Duodenal mucosa (tissue), 2 donors: ENCODE results near the gene SRPK2.

Source experiments
- H3K27ac ChIP-seq: one replicate; pipeline ENCODE4 v1.7.0; 2013; ENCODE audit warnings: low read depth, low read length
- H3K27me3 ChIP-seq, 2 donors: one replicate each; pipeline ENCODE4 v1.7.0; 2013; ENCODE audit warnings: low read length in 2 of 2, control low read depth in 1 of 2; ENCODE audit not compliant: insufficient read depth in 2 of 2, control insufficient read depth in 1 of 2
- H3K36me3 ChIP-seq, 2 donors: one replicate each; pipeline ENCODE4 v1.7.0; 2013; ENCODE audit warnings: low read length in 2 of 2, control low read depth in 1 of 2; ENCODE audit not compliant: insufficient read depth in 2 of 2, control insufficient read depth in 1 of 2
- H3K4me1 ChIP-seq, 2 donors: one replicate each; pipeline ENCODE4 v1.7.0; 2013; ENCODE audit warnings: low read length in 2 of 2, control low read depth in 1 of 2; ENCODE audit not compliant: insufficient read depth in 2 of 2, control insufficient read depth in 1 of 2
- H3K4me3 ChIP-seq, 2 donors: one replicate each; pipeline ENCODE4 v1.7.0; 2013; ENCODE audit warnings: low read length in 2 of 2, low read depth in 1 of 2
- H3K9ac ChIP-seq, 2 donors: one replicate each; pipeline ENCODE4 v1.7.0; 2013; ENCODE audit warnings: low read length in 2 of 2, low read depth in 1 of 2
- H3K9me3 ChIP-seq, 2 donors: one replicate each; pipeline ENCODE4 v1.7.0; 2013; ENCODE audit warnings: low read length in 2 of 2, control low read depth in 1 of 2; ENCODE audit not compliant: control insufficient read depth in 1 of 2

SRPK2 gene

GRCh38 chr7:105122619-105123018, 266.1 kb downstream of the SRPK2 start:
- Histone ChIP-seq H3K4me1 (no peaks in the 10 kb centered on the region), H3K9ac (no peak overlapping the region), H3K27me3 (no peaks in the 10 kb centered on the region), H3K4me3 (no peak overlapping the region), H3K9me3 (no peaks in the 10 kb centered on the region), H3K36me3 (peaks cover 7 to 20% of the 10 kb centered on the region in 2 donors), H3K27ac (no peak overlapping the region)

GRCh38 chr7:105118612-105119600, 269.8 kb downstream of the SRPK2 start:
- H3K36me3 ChIP-seq: peaks cover 5 to 7% of the 10 kb centered on the region in 2 donors
- H3K9ac ChIP-seq: no peak overlapping the region
- H3K4me3 ChIP-seq: no peak overlapping the region
- no peaks in the 10 kb centered on the region for H3K4me1 ChIP-seq
- no peaks in the 10 kb centered on the region for H3K9me3 ChIP-seq
- no peak overlapping the region for H3K27ac ChIP-seq
- H3K27me3 ChIP-seq: no peaks in the 10 kb centered on the region

- no peak overlapping the region for H3K4me3 ChIP-seq
- peaks cover 45 to 62% of the 10 kb centered on the region in 2 donors for H3K36me3 ChIP-seq
- no peaks in the 10 kb centered on the region for H3K27me3 ChIP-seq
- no peak overlapping the region for H3K9ac ChIP-seq
- H3K9me3 ChIP-seq: no peaks in the 10 kb centered on the region
- no peaks in the 10 kb centered on the region for H3K4me1 ChIP-seq
- no peak overlapping the region for H3K27ac ChIP-seq
These were observed 276.0 kb downstream of the SRPK2 start for GRCh38 chr7:105112440-105113418.

GRCh38 chr7:105107458-105107857, 281.3 kb downstream of the SRPK2 start:
- Histone ChIP-seq H3K36me3 (peaks cover 51 to 96% of the 10 kb centered on the region in 2 donors), H3K27ac (no peak overlapping the region), H3K9me3 (no peaks in the 10 kb centered on the region), H3K27me3 (no peaks in the 10 kb centered on the region), H3K4me3 (no peak overlapping the region), H3K4me1 (no peaks in the 10 kb centered on the region), H3K9ac (no peak overlapping the region)

GRCh38 chr7:105106473-105106872, 282.2 kb downstream of the SRPK2 start:
- Histone ChIP-seq H3K9me3 (no peaks in the 10 kb centered on the region), H3K27me3 (no peaks in the 10 kb centered on the region), H3K27ac (no peak overlapping the region), H3K9ac (no peak overlapping the region), H3K4me3 (no peak overlapping the region), H3K36me3 (peaks cover 46 to 93% of the 10 kb centered on the region in 2 donors), H3K4me1 (no peaks in the 10 kb centered on the region)

GRCh38 chr7:105105579-105105978, 283.1 kb downstream of the SRPK2 start:
- Histone ChIP-seq H3K4me1 (no peaks in the 10 kb centered on the region), H3K27me3 (no peaks in the 10 kb centered on the region), H3K9me3 (no peaks in the 10 kb centered on the region), H3K4me3 (no peak overlapping the region), H3K9ac (no peak overlapping the region), H3K27ac (no peak overlapping the region), H3K36me3 (peaks cover 39 to 86% of the 10 kb centered on the region in 2 donors)

- Histone ChIP-seq H3K27ac (no peak overlapping the region), H3K27me3 (no peaks in the 10 kb centered on the region), H3K9ac (no peak overlapping the region), H3K4me3 (no peak overlapping the region), H3K9me3 (no peaks in the 10 kb centered on the region), H3K4me1 (no peaks in the 10 kb centered on the region), H3K36me3 (peaks cover 17 to 66% of the 10 kb centered on the region in 2 donors)
These were observed 286.0 kb downstream of the SRPK2 start for GRCh38 chr7:105102557-105103352.

- no peaks in the 10 kb centered on the region for H3K9me3 ChIP-seq
- H3K4me1 ChIP-seq: no peaks in the 10 kb centered on the region
- no peak overlapping the region for H3K9ac ChIP-seq
- H3K27me3 ChIP-seq: no peaks in the 10 kb centered on the region
- peaks cover 16 to 59% of the 10 kb centered on the region in 2 donors for H3K36me3 ChIP-seq
- no peak overlapping the region for H3K4me3 ChIP-seq
- H3K27ac ChIP-seq: no peak overlapping the region
These were observed 286.9 kb downstream of the SRPK2 start for GRCh38 chr7:105101864-105102263.

GRCh38 chr7:105098863-105099515, 289.7 kb downstream of the SRPK2 start:
- Histone ChIP-seq H3K9me3 (no peaks in the 10 kb centered on the region), H3K4me3 (no peak overlapping the region), H3K9ac (no peak overlapping the region), H3K27ac (no peak overlapping the region), H3K27me3 (no peaks in the 10 kb centered on the region), H3K36me3 (peaks cover 24 to 38% of the 10 kb centered on the region in 2 donors), H3K4me1 (no peaks in the 10 kb centered on the region)
